COLO668 (cell line): ENCODE measurements around the gene SCAF8.
"Not testable (repeated sequence)": the region's sequence is repeated elsewhere in the genome, so short reads cannot be mapped to it uniquely, and the experiment has no call there.

ENCODE experiments used
- DNase-seq: peaks from one replicate; lab custom pipeline; 2025; ENCODE audit not compliant: unreplicated experiment; lab: John Stamatoyannopoulos, UW

Gene SCAF8

GRCh38 chr6:154733626-154734382 is 588 bp downstream of the SCAF8 start:
- peak; percentile 90 for DNase-seq

- no peak for DNase-seq
These were observed 3.5 kb downstream of the SCAF8 start for GRCh38 chr6:154736618-154737259.

GRCh38 chr6:154737424-154737823 is 4.2 kb downstream of the SCAF8 start:
- no peak for DNase-seq

- no peak for DNase-seq
These were observed 5.3 kb downstream of the SCAF8 start for GRCh38 chr6:154738551-154738961.

- DNase-seq: no peak
These were observed 7.4 kb downstream of the SCAF8 start for GRCh38 chr6:154740658-154741057.

- DNase-seq: no peak
These were observed 9.7 kb downstream of the SCAF8 start for GRCh38 chr6:154742891-154743290.

GRCh38 chr6:154744029-154744745 is 11.0 kb downstream of the SCAF8 start:
- DNase-seq: not testable (repeated sequence)

- DNase-seq: no peak
These were observed 12.0 kb downstream of the SCAF8 start for GRCh38 chr6:154745243-154745642.

GRCh38 chr6:154749341-154749740 is 16.1 kb downstream of the SCAF8 start:
- no peak for DNase-seq

- DNase-seq: no peak
These were observed 18.0 kb downstream of the SCAF8 start for GRCh38 chr6:154751011-154751800.

GRCh38 chr6:154752022-154752421 is 18.8 kb downstream of the SCAF8 start:
- DNase-seq: no peak

- DNase-seq: no peak
These were observed 20.9 kb downstream of the SCAF8 start for GRCh38 chr6:154754152-154754551.

GRCh38 chr6:154757352-154758050 is 24.3 kb downstream of the SCAF8 start:
- no peak for DNase-seq

GRCh38 chr6:154758125-154758524 is 24.9 kb downstream of the SCAF8 start:
- no peak for DNase-seq

- DNase-seq: no peak
These were observed 30.4 kb downstream of the SCAF8 start for GRCh38 chr6:154763650-154764049.

GRCh38 chr6:154765273-154765672 is 32.1 kb downstream of the SCAF8 start:
- DNase-seq: no peak

- DNase-seq: no peak
These were observed 33.1 kb downstream of the SCAF8 start for GRCh38 chr6:154766288-154766687.

- no peak for DNase-seq
These were observed 33.9 kb downstream of the SCAF8 start for GRCh38 chr6:154767003-154767723.

GRCh38 chr6:154768280-154768679 is 35.1 kb downstream of the SCAF8 start:
- no peak for DNase-seq

- no peak for DNase-seq
These were observed 40.4 kb downstream of the SCAF8 start for GRCh38 chr6:154773610-154774089.
